D721Med (cell line): ENCODE results near the gene IFT27.
"Not testable (repeated sequence)": the region's sequence is repeated elsewhere in the genome, so short reads cannot be mapped to it uniquely, and the experiment has no call there.

ENCODE experiments used
- DNase-seq: peaks from one replicate; pipeline ENCODE4 v3.0.0; 2011; ENCODE audit warnings: low spot score; ENCODE audit not compliant: insufficient read length
- FAIRE-seq: peaks from 2 replicates; lab custom pipeline; 2011; peaks lifted over from hg19 to GRCh38; lab: Jason Lieb, UNC
- CTCF ChIP-seq: IDR thresholded peaks from 2 replicates; pipeline ENCODE4 v1.5.1; 2012; ENCODE audit warnings: mild to moderate bottlenecking, control low read depth; ENCODE audit not compliant: insufficient read depth; ENCODE audit errors: missing control alignments

The IFT27 gene

GRCh38 chr22:36731916-36732315 is 44.0 kb downstream of the IFT27 start:
- FAIRE-seq (no peak), DNase-seq (no peak)
- TF ChIP-seq CTCF, result no peak

- not testable (repeated sequence) for DNase-seq, FAIRE-seq
Measured at GRCh38 chr22:36731321-36731720, 44.6 kb downstream of the IFT27 start.

- TF ChIP-seq CTCF, result no peak
- FAIRE-seq, result no peak
- DNase-seq, result no peak
Measured at GRCh38 chr22:36730176-36730858, 45.6 kb downstream of the IFT27 start.

GRCh38 chr22:36729321-36729720 is 46.6 kb downstream of the IFT27 start:
- DNase-seq (no peak), FAIRE-seq (no peak)
- TF ChIP-seq CTCF, result no peak

- no peak for FAIRE-seq
- TF ChIP-seq CTCF, result no peak
Measured at GRCh38 chr22:36728505-36728904, 47.4 kb downstream of the IFT27 start.

GRCh38 chr22:36727927-36728488 is 47.9 kb downstream of the IFT27 start:
- no peak for FAIRE-seq
- no peak for DNase-seq
- TF ChIP-seq CTCF, result no peak

More at GRCh38 chr22:36728505-36728904, 47.4 kb downstream of the IFT27 start:
- no peak for DNase-seq

GRCh38 chr22:36727110-36727509 is 48.8 kb downstream of the IFT27 start:
- no peak for FAIRE-seq
- no peak for DNase-seq
- no peak for TF ChIP-seq CTCF
